ENCODE results near the gene PTP4A2.

The PTP4A2 gene

GRCh38 chr1:31865728-31866449 is 72.3 kb downstream of the PTP4A2 start:
- H3K4me1 ChIP-seq (ENCODE audit: insufficient read depth, low read length): no peaks in the 10 kb centered on the region
- no peak overlapping the region for H3K9ac ChIP-seq (ENCODE audit: low read length)
- H3K27me3 ChIP-seq (ENCODE audit: control insufficient read depth in 1 of 2, insufficient read depth in 2 of 2, low read length in 2 of 2): no peaks in the 10 kb centered on the region
- no peaks in the 10 kb centered on the region for H3K9me3 ChIP-seq (ENCODE audit: low read length)
- H3K27ac ChIP-seq (ENCODE audit: low read depth, low read length): no peak overlapping the region
- no peak overlapping the region for H3K4me3 ChIP-seq (ENCODE audit: low read depth in 1 of 2, low read length in 2 of 2)
- no peaks in the 10 kb centered on the region for H3K36me3 ChIP-seq (ENCODE audit: insufficient read depth, low read length)

DNA sequence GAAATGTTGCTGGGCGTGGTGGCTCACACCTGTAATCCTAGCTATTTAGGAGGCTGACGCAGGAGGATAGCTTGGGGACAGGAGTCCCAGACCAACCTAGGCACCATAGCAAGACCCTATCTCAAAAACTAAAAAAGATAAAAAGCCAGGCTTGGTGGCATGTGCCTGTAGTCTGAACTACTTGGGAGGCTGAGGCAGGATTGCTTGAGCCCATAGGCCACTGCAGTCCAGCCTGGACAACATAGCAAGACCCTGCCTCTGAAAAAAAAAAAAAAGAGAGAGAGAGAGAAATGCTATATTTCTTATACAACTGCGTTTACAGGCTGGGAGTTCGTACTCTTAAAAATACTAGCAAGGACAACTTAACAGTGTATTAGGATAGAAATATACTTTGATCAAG is 76.1 kb downstream of the PTP4A2 start:
- Histone ChIP-seq H3K4me1 (ENCODE audit: insufficient read depth, low read length) (no peaks in the 10 kb centered on the region), H3K36me3 (ENCODE audit: insufficient read depth, low read length) (no peaks in the 10 kb centered on the region), H3K4me3 (ENCODE audit: low read depth in 1 of 2, low read length in 2 of 2) (no peak overlapping the region), H3K9ac (ENCODE audit: low read length) (no peak overlapping the region), H3K27ac (ENCODE audit: low read depth, low read length) (no peak overlapping the region), H3K9me3 (ENCODE audit: low read length) (no peaks in the 10 kb centered on the region), H3K27me3 (ENCODE audit: control insufficient read depth in 1 of 2, insufficient read depth in 2 of 2, low read length in 2 of 2) (no peaks in the 10 kb centered on the region)

GRCh38 chr1:31861346-31861745 is 76.8 kb downstream of the PTP4A2 start:
- no peak overlapping the region for H3K27ac ChIP-seq (ENCODE audit: low read depth, low read length)
- H3K27me3 ChIP-seq (ENCODE audit: control insufficient read depth in 1 of 2, insufficient read depth in 2 of 2, low read length in 2 of 2): no peaks in the 10 kb centered on the region
- H3K36me3 ChIP-seq (ENCODE audit: insufficient read depth, low read length): no peaks in the 10 kb centered on the region
- no peaks in the 10 kb centered on the region for H3K4me1 ChIP-seq (ENCODE audit: insufficient read depth, low read length)
- H3K9ac ChIP-seq (ENCODE audit: low read length): no peak overlapping the region
- H3K9me3 ChIP-seq (ENCODE audit: low read length): no peaks in the 10 kb centered on the region
- H3K4me3 ChIP-seq (ENCODE audit: low read depth in 1 of 2, low read length in 2 of 2): no peak overlapping the region

DNA sequence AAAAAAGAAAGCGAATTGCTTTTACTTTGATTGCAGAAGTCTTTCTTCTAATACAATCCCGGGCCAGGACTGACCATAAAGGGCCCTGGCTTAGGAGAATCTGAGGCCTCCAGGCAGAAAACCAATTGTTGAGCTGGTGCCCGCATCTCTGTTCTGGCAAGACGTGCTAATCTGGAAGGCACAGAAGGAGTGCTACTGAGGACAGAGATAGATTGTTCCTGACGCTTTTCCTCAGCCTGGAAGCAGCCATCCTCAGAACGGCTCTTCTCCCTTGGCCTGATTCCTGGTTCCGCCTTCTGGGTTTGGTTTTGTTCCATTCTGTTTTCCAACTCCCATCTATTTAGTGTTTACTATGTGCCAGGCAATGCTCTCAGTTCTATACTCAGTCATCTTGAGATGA is 77.6 kb downstream of the PTP4A2 start:
- H3K36me3 ChIP-seq (ENCODE audit: insufficient read depth, low read length): no peaks in the 10 kb centered on the region
- H3K27ac ChIP-seq (ENCODE audit: low read depth, low read length): no peak overlapping the region
- no peak overlapping the region for H3K4me3 ChIP-seq (ENCODE audit: low read depth in 1 of 2, low read length in 2 of 2)
- H3K9ac ChIP-seq (ENCODE audit: low read length): no peak overlapping the region
- no peaks in the 10 kb centered on the region for H3K9me3 ChIP-seq (ENCODE audit: low read length)
- no peaks in the 10 kb centered on the region for H3K27me3 ChIP-seq (ENCODE audit: control insufficient read depth in 1 of 2, insufficient read depth in 2 of 2, low read length in 2 of 2)
- H3K4me1 ChIP-seq (ENCODE audit: insufficient read depth, low read length): no peaks in the 10 kb centered on the region

DNA sequence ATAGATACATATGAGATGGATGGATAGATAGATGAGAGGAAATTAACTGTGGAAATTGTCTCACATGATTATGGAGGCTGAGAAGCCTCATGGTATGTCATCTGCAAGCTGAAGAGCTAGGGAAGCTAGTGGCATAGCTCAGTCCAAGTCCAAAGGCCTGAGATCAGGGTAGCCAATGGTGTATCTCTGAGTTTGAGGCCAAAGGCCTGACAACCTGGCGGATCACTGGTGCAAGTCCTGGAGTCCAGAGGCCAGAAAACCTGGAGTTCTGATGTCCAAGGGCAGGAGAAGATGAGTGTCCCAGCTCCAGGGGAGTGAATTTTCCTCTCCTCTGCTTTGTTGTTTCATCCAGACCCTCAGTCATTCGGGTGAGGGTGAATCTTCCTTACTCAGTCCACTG is 78.4 kb downstream of the PTP4A2 start:
- Histone ChIP-seq H3K27me3 (ENCODE audit: control insufficient read depth in 1 of 2, insufficient read depth in 2 of 2, low read length in 2 of 2) (no peaks in the 10 kb centered on the region), H3K9me3 (ENCODE audit: low read length) (no peaks in the 10 kb centered on the region), H3K36me3 (ENCODE audit: insufficient read depth, low read length) (no peaks in the 10 kb centered on the region), H3K27ac (ENCODE audit: low read depth, low read length) (no peak overlapping the region), H3K4me3 (ENCODE audit: low read depth in 1 of 2, low read length in 2 of 2) (no peak overlapping the region), H3K9ac (ENCODE audit: low read length) (no peak overlapping the region), H3K4me1 (ENCODE audit: insufficient read depth, low read length) (no peaks in the 10 kb centered on the region)

DNA sequence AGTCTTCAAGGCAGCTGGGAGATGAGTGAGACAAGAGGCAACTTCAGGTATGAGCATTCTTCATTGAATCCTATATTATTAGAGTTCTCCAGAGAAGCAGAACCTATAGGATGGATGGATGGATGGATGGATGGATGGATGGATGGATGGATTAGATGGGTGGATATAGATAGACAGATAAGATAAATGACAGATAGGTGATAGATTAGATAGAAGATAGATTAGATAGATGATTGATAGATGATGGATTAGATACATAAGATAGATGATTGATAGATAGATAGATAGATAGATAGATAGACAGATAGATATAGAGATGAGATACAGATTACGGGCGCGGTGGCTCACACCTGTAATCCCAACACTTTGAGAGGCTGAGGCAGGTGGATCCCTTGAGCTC is 79.1 kb downstream of the PTP4A2 start:
- no peaks in the 10 kb centered on the region for H3K4me1 ChIP-seq (ENCODE audit: insufficient read depth, low read length)
- no peak overlapping the region for H3K9ac ChIP-seq (ENCODE audit: low read length)
- no peaks in the 10 kb centered on the region for H3K27me3 ChIP-seq (ENCODE audit: control insufficient read depth in 1 of 2, insufficient read depth in 2 of 2, low read length in 2 of 2)
- no peak overlapping the region for H3K4me3 ChIP-seq (ENCODE audit: low read depth in 1 of 2, low read length in 2 of 2)
- no peak overlapping the region for H3K27ac ChIP-seq (ENCODE audit: low read depth, low read length)
- H3K36me3 ChIP-seq (ENCODE audit: insufficient read depth, low read length): no peaks in the 10 kb centered on the region
- H3K9me3 ChIP-seq (ENCODE audit: low read length): no peaks in the 10 kb centered on the region

GRCh38 chr1:31857863-31858262 is 80.3 kb downstream of the PTP4A2 start:
- Histone ChIP-seq H3K27me3 (ENCODE audit: control insufficient read depth in 1 of 2, insufficient read depth in 2 of 2, low read length in 2 of 2) (no peaks in the 10 kb centered on the region), H3K9me3 (ENCODE audit: low read length) (no peaks in the 10 kb centered on the region), H3K36me3 (ENCODE audit: insufficient read depth, low read length) (no peaks in the 10 kb centered on the region), H3K9ac (ENCODE audit: low read length) (no peak overlapping the region), H3K27ac (ENCODE audit: low read depth, low read length) (no peak overlapping the region), H3K4me3 (ENCODE audit: low read depth in 1 of 2, low read length in 2 of 2) (no peak overlapping the region), H3K4me1 (ENCODE audit: insufficient read depth, low read length) (no peaks in the 10 kb centered on the region)
